Activated CD4-positive, alpha-beta memory T cell treated with anti-CD3 and anti-CD28 coated beads, Interleukin-2, amount 10 ng/mL, durations not matched to agents 7 days and 5 days (primary cell): ENCODE data around the gene IGLL5. TPM values are rescaled to one million over a fixed set of nuclear protein-coding genes. Genes with fewer than 3 reads are reported as not detected.
"Not testable (repeated sequence)": the region's sequence is repeated elsewhere in the genome, so short reads cannot be mapped to it uniquely, and the experiment has no call there.

ENCODE experiments used
- CTCF ChIA-PET: fragments of 350-600 bp; sonication (Branson Sonifier 250); formaldehyde crosslinking; loops from one replicate; lab custom pipeline; 2021; ENCODE audit warnings: antibody characterized with exemption, inconsistent platforms; lab: Charles Lee
- POLR2A ChIA-PET: fragments of 350-600 bp; sonication (Branson Sonifier 250); formaldehyde crosslinking; loops from one replicate; lab custom pipeline; 2021; ENCODE audit warnings: antibody characterized with exemption; lab: Charles Lee
- DNase-seq: peaks from one replicate; pipeline ENCODE4 v3.0.0-alpha.2; 2020
- H3K27ac Mint-ChIP-seq: one replicate; pipeline ENCODE4 v1.8.0; 2021; ENCODE audit warnings: mild to moderate bottlenecking, mixed read lengths
- H3K27me3 Mint-ChIP-seq: one replicate; pipeline ENCODE4 v1.8.0; 2021; ENCODE audit warnings: mixed read lengths
- H3K36me3 Mint-ChIP-seq: one replicate; pipeline ENCODE4 v1.8.0; 2021; ENCODE audit warnings: low read depth, mixed read lengths
- H3K4me1 Mint-ChIP-seq: one replicate; pipeline ENCODE4 v1.8.0; 2021; ENCODE audit warnings: mixed read lengths
- H3K4me3 Mint-ChIP-seq: one replicate; pipeline ENCODE4 v1.8.0; 2021; ENCODE audit warnings: mild to moderate bottlenecking, mixed read lengths
- H3K9me3 Mint-ChIP-seq: one replicate; pipeline ENCODE4 v1.8.0; 2021; ENCODE audit warnings: mixed read lengths
- total RNA-seq, 2 experiments: library from RNA; stranded (reverse); gene quantifications; one replicate each; pipeline ENCODE4 v1.2.3, GENCODE V29; 2021

IGLL5 gene
- total RNA-seq, 2 experiments from 2014 or later = not detected

DNA sequence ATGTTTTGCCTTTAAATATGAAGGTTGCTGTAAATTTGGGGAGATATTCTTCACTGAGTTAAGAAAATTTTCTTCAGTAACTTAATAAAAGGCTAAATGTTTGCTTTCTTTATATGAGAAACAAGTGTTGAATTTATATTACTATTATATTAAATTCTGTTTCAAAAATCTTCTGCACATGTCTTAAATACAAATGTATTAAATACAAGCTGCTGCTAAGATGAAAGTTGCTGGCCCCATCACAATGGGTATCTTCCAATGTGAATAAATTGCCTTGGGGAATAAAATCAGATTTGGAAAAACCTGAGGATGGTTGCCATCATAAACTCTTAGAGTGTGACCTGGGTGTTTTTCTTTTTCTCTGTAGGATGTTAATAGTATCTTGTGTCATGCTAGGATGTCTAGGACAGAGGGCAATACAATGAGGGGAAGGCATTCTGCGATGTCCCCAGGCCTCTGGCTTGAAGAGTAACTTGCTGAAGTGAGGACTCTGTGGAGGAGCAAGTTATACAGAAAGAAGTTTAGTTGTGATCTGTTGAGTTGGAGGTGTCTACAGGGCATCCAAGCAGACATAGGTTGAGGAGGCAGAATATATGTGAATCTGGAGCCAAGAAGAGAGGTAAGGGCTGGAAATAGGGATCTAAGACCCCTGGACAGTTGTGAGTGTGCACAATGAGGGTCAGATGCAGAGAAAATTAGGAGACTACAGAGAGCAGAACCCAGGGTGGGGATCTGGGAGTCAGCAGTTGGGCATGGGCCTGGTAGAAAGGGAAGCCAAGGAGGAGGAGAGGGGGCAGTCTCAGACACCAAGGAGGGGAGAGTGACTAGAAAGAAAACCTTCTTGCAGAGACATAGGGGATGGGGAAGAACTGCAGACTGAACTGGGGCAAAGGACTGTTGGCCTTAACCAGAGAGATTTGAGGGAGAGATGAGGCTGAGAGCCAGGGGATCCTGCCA is 4.8 kb downstream of the IGLL5 start:
- peaks cover 68% of the 10 kb centered on the region for H3K27me3 Mint-ChIP-seq
- H3K4me3 Mint-ChIP-seq = no peak overlapping the region
- no peaks in the 10 kb centered on the region for H3K36me3 Mint-ChIP-seq
- ChIA-PET POLR2A (no interaction called here), CTCF (no interaction called here)
- no peaks in the 10 kb centered on the region for H3K9me3 Mint-ChIP-seq
- DNase-seq = no peak
- peaks cover 2% of the 10 kb centered on the region for H3K4me1 Mint-ChIP-seq
- no peak overlapping the region for H3K27ac Mint-ChIP-seq

DNA sequence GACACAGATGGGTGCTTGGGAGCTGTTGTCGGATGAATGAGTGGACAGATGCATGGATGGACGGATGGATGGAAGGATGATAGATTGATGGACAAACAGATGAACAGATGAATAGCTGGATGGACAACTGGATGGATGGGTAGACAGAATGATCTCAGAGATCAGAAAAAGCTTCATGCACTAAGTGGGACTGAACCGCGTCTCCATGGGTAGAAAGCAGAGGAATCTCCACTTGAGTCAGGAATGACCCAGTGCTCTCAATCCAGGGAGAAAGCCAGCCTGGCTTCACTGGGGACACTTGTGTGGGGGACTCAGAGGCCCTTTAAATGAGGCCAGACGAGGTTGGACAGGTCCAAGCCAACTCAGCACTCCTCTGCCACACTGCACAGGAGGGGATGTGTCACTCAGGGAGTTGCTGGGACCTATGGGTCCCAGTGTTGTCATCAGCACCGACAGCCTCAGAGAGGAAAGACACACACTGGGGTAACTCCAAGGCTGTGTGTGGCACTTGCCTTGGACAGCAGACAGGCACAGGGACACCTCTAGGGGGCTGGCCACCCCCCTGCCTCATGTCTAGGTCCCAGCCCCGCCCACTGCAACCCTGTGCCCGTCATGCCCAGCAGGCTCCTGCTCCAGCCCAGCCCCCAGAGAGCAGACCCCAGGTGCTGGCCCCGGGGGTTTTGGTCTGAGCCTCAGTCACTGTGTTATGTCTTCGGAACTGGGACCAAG is 5.6 kb downstream of the IGLL5 start:
- H3K27ac Mint-ChIP-seq = no peak overlapping the region
- no peak overlapping the region for H3K4me3 Mint-ChIP-seq
- DNase-seq = no peak
- H3K4me1 Mint-ChIP-seq = peaks cover 2% of the 10 kb centered on the region
- no peaks in the 10 kb centered on the region for H3K36me3 Mint-ChIP-seq
- peaks cover 75% of the 10 kb centered on the region for H3K27me3 Mint-ChIP-seq
- CTCF ChIA-PET = interaction anchor here (1.6 kb wide), 1 partner anchor 9 kb away, joined by 6 read pairs; no protein-coding TSS in a partner anchor
- POLR2A ChIA-PET = no interaction called here
- H3K9me3 Mint-ChIP-seq = no peaks in the 10 kb centered on the region

DNA sequence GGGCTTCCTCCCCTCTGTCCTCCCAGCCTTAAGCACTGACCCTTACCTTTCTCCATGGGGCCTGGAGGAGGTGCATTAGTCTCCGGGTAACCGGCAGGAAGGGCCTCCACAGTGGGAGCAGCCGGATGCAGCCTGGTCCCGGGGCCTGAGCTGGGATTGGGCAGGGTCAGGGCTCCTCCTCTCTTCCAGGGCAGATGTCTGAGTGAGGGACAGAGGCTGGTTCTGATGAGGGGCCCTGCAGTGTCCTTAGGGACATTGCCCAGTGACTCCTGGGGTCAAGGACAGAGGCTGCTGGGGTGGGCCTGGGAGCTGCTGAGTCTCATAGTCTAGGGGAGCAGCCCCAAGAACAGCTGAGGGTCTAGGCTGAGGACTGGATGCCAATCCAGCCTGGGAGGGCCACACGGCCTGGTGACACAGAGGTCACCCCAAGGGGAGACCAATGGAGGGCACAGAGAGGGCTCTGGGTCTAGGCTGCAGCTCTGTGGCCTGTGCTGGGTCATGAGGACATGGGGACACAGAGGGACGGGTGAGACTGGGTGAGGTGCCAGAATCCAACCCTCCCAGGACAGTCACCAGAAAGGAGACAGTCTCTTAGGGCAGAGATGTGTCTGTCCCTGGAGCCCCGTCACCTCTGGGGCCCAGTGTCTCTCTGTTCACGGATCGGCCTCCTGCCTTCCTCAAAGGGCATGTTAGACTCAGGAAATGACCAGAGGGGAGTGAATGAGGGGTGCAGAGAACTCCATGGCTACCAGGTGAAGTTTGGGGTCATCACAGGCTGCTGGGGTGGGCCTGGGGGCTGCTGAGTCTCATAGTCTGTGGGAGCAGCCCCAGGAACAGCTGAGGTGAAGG is 6.5 kb downstream of the IGLL5 start:
- no peaks in the 10 kb centered on the region for H3K9me3 Mint-ChIP-seq
- no peaks in the 10 kb centered on the region for H3K36me3 Mint-ChIP-seq
- DNase-seq = no peak
- peaks cover 71% of the 10 kb centered on the region for H3K27me3 Mint-ChIP-seq
- no peak overlapping the region for H3K27ac Mint-ChIP-seq
- ChIA-PET CTCF (interaction anchor here (1.3 to 1.6 kb wide), 2 partner anchors 10 kb away, joined by 3 to 6 read pairs; no protein-coding TSS in a partner anchor), POLR2A (no interaction called here)
- H3K4me3 Mint-ChIP-seq = no peak overlapping the region
- peaks cover 2% of the 10 kb centered on the region for H3K4me1 Mint-ChIP-seq

GRCh38 chr22:22894740-22895731 is 7.4 kb downstream of the IGLL5 start:
- Mint-ChIP-seq H3K36me3 (no peaks in the 10 kb centered on the region), H3K27ac (no peak overlapping the region), H3K9me3 (no peaks in the 10 kb centered on the region), H3K4me3 (no peak overlapping the region), H3K4me1 (peaks cover 2% of the 10 kb centered on the region), H3K27me3 (peaks cover 66% of the 10 kb centered on the region)
- no peak for DNase-seq
- ChIA-PET CTCF (interaction anchor here (1.3 to 1.6 kb wide), 2 partner anchors 9 to 11 kb away, joined by 3 to 6 read pairs; no protein-coding TSS in a partner anchor), POLR2A (no interaction called here)

GRCh38 chr22:22895776-22896445 is 8.3 kb downstream of the IGLL5 start:
- Mint-ChIP-seq H3K4me3 (no peak overlapping the region), H3K27ac (no peak overlapping the region), H3K4me1 (peaks cover 2% of the 10 kb centered on the region), H3K9me3 (no peaks in the 10 kb centered on the region), H3K36me3 (no peaks in the 10 kb centered on the region), H3K27me3 (peaks cover 59% of the 10 kb centered on the region)
- DNase-seq = no peak
- POLR2A ChIA-PET = no interaction called here
- CTCF ChIA-PET = no interaction called here

GRCh38 chr22:22896601-22897000 is 9.0 kb downstream of the IGLL5 start:
- no peak overlapping the region for H3K27ac Mint-ChIP-seq
- ChIA-PET CTCF (interaction anchor here (1.1 kb wide), 1 partner anchor 12 kb away, joined by 8 read pairs; no protein-coding TSS in a partner anchor), POLR2A (no interaction called here)
- peaks cover 2% of the 10 kb centered on the region for H3K4me1 Mint-ChIP-seq
- DNase-seq = no peak
- H3K9me3 Mint-ChIP-seq = no peaks in the 10 kb centered on the region
- no peaks in the 10 kb centered on the region for H3K36me3 Mint-ChIP-seq
- H3K4me3 Mint-ChIP-seq = no peak overlapping the region
- peaks cover 53% of the 10 kb centered on the region for H3K27me3 Mint-ChIP-seq

GRCh38 chr22:22897091-22897490 is 9.5 kb downstream of the IGLL5 start:
- CTCF ChIA-PET = interaction anchor here (1.1 kb wide), 1 partner anchor 13 kb away, joined by 8 read pairs; no protein-coding TSS in a partner anchor
- POLR2A ChIA-PET = interaction anchor here (0.9 kb wide), 1 partner anchor 13 kb away, joined by 4 read pairs; no protein-coding TSS in a partner anchor
- Mint-ChIP-seq H3K27ac (no peak overlapping the region), H3K36me3 (no peaks in the 10 kb centered on the region), H3K4me1 (peaks cover 2% of the 10 kb centered on the region), H3K4me3 (no peak overlapping the region), H3K9me3 (no peaks in the 10 kb centered on the region), H3K27me3 (peaks cover 50% of the 10 kb centered on the region)
- no peak for DNase-seq

GRCh38 chr22:22897947-22898346 is 10.3 kb downstream of the IGLL5 start:
- Mint-ChIP-seq H3K4me1 (peaks cover 2% of the 10 kb centered on the region), H3K36me3 (no peaks in the 10 kb centered on the region), H3K27me3 (peaks cover 42% of the 10 kb centered on the region), H3K27ac (no peak overlapping the region), H3K9me3 (no peaks in the 10 kb centered on the region), H3K4me3 (no peak overlapping the region)
- POLR2A ChIA-PET = interaction anchor here (0.9 kb wide), 1 partner anchor 14 kb away, joined by 4 read pairs; no protein-coding TSS in a partner anchor
- DNase-seq = no peak
- CTCF ChIA-PET = interaction anchor here (1.1 kb wide), 1 partner anchor 13 kb away, joined by 8 read pairs; no protein-coding TSS in a partner anchor

- H3K4me3 Mint-ChIP-seq, CTCF ChIA-PET, H3K27ac Mint-ChIP-seq, POLR2A ChIA-PET, H3K4me1 Mint-ChIP-seq, DNase-seq, H3K9me3 Mint-ChIP-seq, H3K36me3 Mint-ChIP-seq: not testable (repeated sequence)
- peaks cover 43% of the 10 kb centered on the region for H3K27me3 Mint-ChIP-seq
Observed at GRCh38 chr22:22898411-22898950, 10.9 kb downstream of the IGLL5 start.

GRCh38 chr22:22899342-22900080 is 11.9 kb downstream of the IGLL5 start:
- peaks cover 41% of the 10 kb centered on the region for H3K27me3 Mint-ChIP-seq
- H3K27ac Mint-ChIP-seq, DNase-seq, POLR2A ChIA-PET, H3K4me1 Mint-ChIP-seq, H3K9me3 Mint-ChIP-seq, H3K4me3 Mint-ChIP-seq, CTCF ChIA-PET, H3K36me3 Mint-ChIP-seq: not testable (repeated sequence)
